GM12878 (cell line): Measurements from ENCODE around the gene GPR68. TPM values are rescaled to one million over a fixed set of nuclear protein-coding genes. Genes with fewer than 3 reads are reported as not detected.
A peak's percentile ranks its signal among the peaks of the same experiment; 100 is the strongest.

Experiments
- ATAC-seq: fragments of 200-7000 bp; cut with Tn5 transposase; 3 replicates; pipeline ENCODE4 v1.9.1; 2020; ENCODE audit warnings: mild to moderate bottlenecking, moderate library complexity
- BruUV-seq: library from RNA; stranded (reverse); fragments of 400-500 nt; replicated peaks from 2 replicates; lab custom pipeline; 2021; lab: Mats Ljungman, UMichigan
- CTCF ChIA-PET: fragments of 300-600 bp; sonication (Branson Sonifier 250); formaldehyde crosslinking; extraction: SDS; loops from one replicate; lab custom pipeline; 2021; ENCODE audit warnings: inconsistent platforms; lab: Yijun Ruan, JAX
- POLR2A ChIA-PET: fragments of 350-600 bp; formaldehyde crosslinking; extraction: SDS; loops from one replicate; lab custom pipeline; 2021; ENCODE audit warnings: inconsistent platforms; lab: Charles Lee
- RAD21 ChIA-PET: fragments of 300-600 bp; sonication (Branson Sonifier 250); formaldehyde crosslinking; loops from one replicate; lab custom pipeline; 2023; ENCODE audit warnings: antibody characterized with exemption; ENCODE audit not compliant: unreplicated experiment; lab: Charles Lee
- SMC1A ChIA-PET: fragments of 300-600 bp; sonication (Branson Sonifier 250); formaldehyde crosslinking; loops from one replicate; lab custom pipeline; 2023; ENCODE audit not compliant: unreplicated experiment, uncharacterized antibody; lab: Charles Lee
- DNase-seq: peaks from one replicate; pipeline ENCODE4 v3.0.0-alpha.2; 2011; ENCODE audit warnings: low read depth, low spot score
- FAIRE-seq: peaks from 3 replicates; lab custom pipeline; 2011; peaks lifted over from hg19 to GRCh38; lab: Jason Lieb, UNC
- H2AFZ ChIP-seq: 2 replicates; pipeline ENCODE4 v1.6.0; 2011; ENCODE audit warnings: low read depth, low read length, control low read depth; ENCODE audit not compliant: control insufficient read depth
- H3K27ac ChIP-seq: 2 replicates; pipeline ENCODE4 v1.5.1; 2011; ENCODE audit warnings: control low read depth; ENCODE audit not compliant: control insufficient read depth, insufficient read depth
- H3K27me3 ChIP-seq, 2 experiments: replicated peaks in 1 of 2; 2 replicates each; pipeline versions ENCODE4 v1.6.0 to v1.6.1; 2011; ENCODE audit warnings: low read length in 1 of 2; ENCODE audit not compliant: control insufficient read depth in 2 of 2, insufficient read depth in 2 of 2
- H3K36me3 ChIP-seq, 2 experiments: 2 replicates each; pipeline ENCODE4 v1.5.1; 2011; ENCODE audit warnings: low read length in 1 of 2; ENCODE audit not compliant: control insufficient read depth in 2 of 2, insufficient read depth in 2 of 2
- H3K4me1 ChIP-seq: 2 replicates; pipeline ENCODE4 v1.6.1; 2011; ENCODE audit warnings: mild to moderate bottlenecking, low read length, moderate library complexity, mixed read lengths; ENCODE audit not compliant: control insufficient read depth, insufficient read depth
- H3K4me2 ChIP-seq: 2 replicates; pipeline ENCODE4 v1.6.0; 2011; ENCODE audit warnings: control low read depth; ENCODE audit not compliant: control insufficient read depth, insufficient read depth
- H3K4me3 ChIP-seq: fragments of 200-600 bp; sonication (generic); 2 replicates; pipeline ENCODE4 v1.5.1; 2016
- H3K79me2 ChIP-seq: 2 replicates; pipeline ENCODE4 v1.6.0; 2011; ENCODE audit warnings: low read length; ENCODE audit not compliant: control insufficient read depth, insufficient read depth
- H3K9ac ChIP-seq: 2 replicates; pipeline ENCODE4 v1.8.0; 2011; ENCODE audit warnings: low read length, control low read depth, mixed read lengths; ENCODE audit not compliant: control insufficient read depth, insufficient read depth
- H3K9me3 ChIP-seq: replicated peaks from 3 replicates; pipeline ENCODE4 v1.5.1; 2011; ENCODE audit warnings: mild to moderate bottlenecking, low read length; ENCODE audit not compliant: control insufficient read depth, insufficient read depth
- H4K20me1 ChIP-seq: 2 replicates; pipeline ENCODE4 v1.6.0; 2011; ENCODE audit not compliant: control insufficient read depth, insufficient read depth
- BHLHE40 ChIP-seq, 2 experiments: fragments of 450-650 bp in 1 of 2; IDR thresholded peaks; 2 replicates each; pipeline ENCODE4 v1.6.1; 2011 to 2017; ENCODE audit warnings: low read depth in 2 of 2, borderline replicate concordance in 1 of 2, improper control_type of control experiment in 1 of 2, low read length in 1 of 2, mild to moderate bottlenecking in 1 of 2
- CBX5 ChIP-seq: sonication (generic); IDR thresholded peaks from 2 replicates; pipeline ENCODE4 v1.6.1; 2016; ENCODE audit warnings: low read depth, moderate library complexity, mild to moderate bottlenecking, inconsistent platforms
- CEBPB ChIP-seq, 2 experiments: fragments of 150-350 bp in 1 of 2; IDR thresholded peaks; 2 replicates each; pipeline ENCODE4 v1.6.1; 2012 to 2014; ENCODE audit warnings: low read depth in 2 of 2, low read length in 2 of 2, borderline replicate concordance in 1 of 2, inconsistent platforms in 1 of 2
- ESRRA ChIP-seq: IDR thresholded peaks from 2 replicates; pipeline ENCODE4 v1.6.1; 2012; ENCODE audit warnings: mild to moderate bottlenecking, low read length, improper control_type of control experiment
- HDGF ChIP-seq: fragments of 450-650 bp; IDR thresholded peaks from 2 replicates; pipeline ENCODE4 v1.6.1; 2016; ENCODE audit warnings: antibody characterized with exemption
- LARP7 ChIP-seq: fragments of 450-650 bp; IDR thresholded peaks from 2 replicates; pipeline ENCODE4 v1.6.1; 2017; ENCODE audit warnings: mild to moderate bottlenecking
- MLLT1 ChIP-seq: fragments of 450-650 bp; IDR thresholded peaks from 2 replicates; pipeline ENCODE4 v1.6.1; 2016; ENCODE audit warnings: mild to moderate bottlenecking
- NFIC ChIP-seq: IDR thresholded peaks from 2 replicates; pipeline ENCODE4 v1.6.1; 2012; ENCODE audit warnings: low read depth, mild to moderate bottlenecking, inconsistent platforms, low read length, moderate library complexity
- PAX5 ChIP-seq: IDR thresholded peaks from 2 replicates; pipeline ENCODE4 v1.6.1; 2011; ENCODE audit warnings: low read depth, low read length, borderline replicate concordance
- RB1 ChIP-seq: fragments of 450-650 bp; formaldehyde crosslinking; IDR thresholded peaks from 2 replicates; pipeline ENCODE4 v1.6.1; 2017; ENCODE audit warnings: mild to moderate bottlenecking, borderline replicate concordance
- RUNX3 ChIP-seq: IDR thresholded peaks from 2 replicates; pipeline ENCODE4 v1.6.1; 2012; ENCODE audit warnings: low read length, inconsistent platforms
- SMC3 ChIP-seq: IDR thresholded peaks from 2 replicates; pipeline ENCODE4 v1.6.1; 2011; ENCODE audit warnings: low read length, improper control_type of control experiment, borderline replicate concordance
- SREBF2 ChIP-seq: IDR thresholded peaks from 2 replicates; pipeline ENCODE4 v1.6.1; 2012; ENCODE audit warnings: mild to moderate bottlenecking, low read length
- SUZ12 ChIP-seq: fragments of 200-600 bp; sonication (generic); IDR thresholded peaks from one replicate; pipeline ENCODE4 v1.6.1; 2018; ENCODE audit warnings: antibody characterized with exemption, mild to moderate bottlenecking; ENCODE audit not compliant: unreplicated experiment
- TAF1 ChIP-seq: IDR thresholded peaks from 2 replicates; pipeline ENCODE4 v1.6.1; 2011; ENCODE audit warnings: mild to moderate bottlenecking, low read depth, low read length, borderline replicate concordance
- TCF7 ChIP-seq: IDR thresholded peaks from 2 replicates; pipeline ENCODE4 v1.6.1; 2014; ENCODE audit warnings: antibody characterized with exemption, borderline replicate concordance
- YBX1 ChIP-seq: fragments of 450-650 bp; IDR thresholded peaks from 2 replicates; pipeline ENCODE4 v1.6.1; 2016; ENCODE audit warnings: antibody characterized with exemption
- ZBTB4 ChIP-seq: fragments of 450-650 bp; formaldehyde crosslinking; IDR thresholded peaks from 2 replicates; pipeline ENCODE4 v1.4.0; 2022; ENCODE audit warnings: mild to moderate bottlenecking, moderate library complexity
- ZNF207 ChIP-seq: fragments of 450-650 bp; IDR thresholded peaks from 2 replicates; pipeline ENCODE4 v1.6.1; 2014; ENCODE audit warnings: antibody characterized with exemption, mild to moderate bottlenecking, borderline replicate concordance
- WGBS: methylation state at CpG from one replicate; pipeline ENCODE4 v1.1.6; 2016; ENCODE audit warnings: low lambda C conversion rate; ENCODE audit not compliant: insufficient replicate concordance, insufficient coverage; ENCODE audit errors: missing lambda C conversion rate; 5-methylcytosine and 5-hydroxymethylcytosine counted together
- in situ Hi-C: fragments of 300-500 bp; cut with MboI; formaldehyde crosslinking; loops from 9 replicates; pipeline ENCODE4 v1.14.3; 2018; ENCODE audit warnings: mixed read lengths
- intact Hi-C: fragments of 100-400 bp; cut with micrococcal nuclease; formaldehyde crosslinking; loops from one replicate; pipeline ENCODE4 v1.14.2; 2022; ENCODE audit not compliant: unreplicated experiment
- polyA plus RNA-seq, 11 experiments: library from polyadenylated mRNA; depleted of rRNA in 4 of 11; unstranded in 6 of 11; stranded (reverse) in 5 of 11; fragments of >200 nt; fragmentation: Nextera tagmentation in 4 of 11; fragmentation: Illumina TruSeq in 1 of 11; extraction: Ambion mirVana in 4 of 11; extraction: Trizol in 1 of 11; gene quantifications; 1 replicate in 1 of 11; 2 replicates in 10 of 11; pipeline versions ENCODE4 v1.2.1 to v1.2.3, GENCODE V29; 2011 to 2016; ENCODE audit warnings: inconsistent platforms in 2 of 11, missing spikeins in 2 of 11, low read depth in 1 of 11
- total RNA-seq, 4 experiments: library from RNA; depleted of rRNA in 3 of 4; stranded (reverse); fragments of >200 nt in 3 of 4; fragmentation: Illumina TruSeq in 1 of 4; extraction: Trizol in 1 of 4; gene quantifications; 2 replicates each; pipeline versions ENCODE4 v1.2.1 to v1.2.3, GENCODE V29; 2013 to 2021

The GPR68 gene
- total and polyA plus RNA-seq, 10 of the 15 experiments (the other 5 are each of a cell fraction or from before 2014, with no cell fraction given), result 0.06 to 3.4 (median 1.8) TPM

- RAD21 ChIA-PET, result interaction anchor here (1.7 to 5.2 kb wide), 8 partner anchors 9 to 336 kb away, joined by 4 to 90 read pairs (median 7); no protein-coding TSS in a partner anchor
- ATAC-seq (peak; percentile 73), FAIRE-seq (no peak), DNase-seq (peak; percentile 77)
- H3K9me3 ChIP-seq, result no peaks in the 10 kb centered on the region
- H4K20me1 ChIP-seq, result no peaks in the 10 kb centered on the region
- BruUV-seq, result no TSS peak
- peaks cover 39% of the 10 kb centered on the region for H3K4me1 ChIP-seq
- SMC1A ChIA-PET, result interaction anchor here (0.8 to 9.8 kb wide), 12 partner anchors 8 to 127 kb away, joined by 3 to 142 read pairs (median 4); partner anchors contain the start of gene DGLUCY
- peak overlapping the region; percentile 86 for H3K4me2 ChIP-seq
- in situ Hi-C loops, result no loop called here
- H3K9ac ChIP-seq, result peak overlapping the region; percentile 14; the same call in 1 of the 2 replicates
- peak overlapping the region; percentile 55 for H3K4me3 ChIP-seq
- H2AFZ ChIP-seq, result peak overlapping the region; percentile 3; the same call in 1 of the 2 replicates
- H3K79me2 ChIP-seq, result peaks cover 17% of the 10 kb centered on the region
- no peaks in the 10 kb centered on the region; a peak in 1 of 4 replicates for H3K36me3 ChIP-seq
- peak overlapping the region; percentile 63 for H3K27ac ChIP-seq
- H3K27me3 ChIP-seq, result no peaks in the 10 kb centered on the region
- under 1% methylated on average over 7 of the region's 7 CpGs for WGBS
- POLR2A ChIA-PET, result interaction anchor here (3.2 to 5.9 kb wide), 2 partner anchors 13 to 127 kb away, joined by 10 to 108 read pairs; no protein-coding TSS in a partner anchor
- intact Hi-C loops, result loop anchor here (5.0 kb wide), 1 partner anchor 175 kb away; the partner anchor contains the start of gene CCDC88C
- CTCF ChIA-PET, result interaction anchor here (1.0 to 6.5 kb wide), 7 partner anchors 11 to 119 kb away, joined by 3 to 59 read pairs (median 5); no protein-coding TSS in a partner anchor
- TF ChIP-seq ZNF207, result no peak; the same call in 1 of the 2 replicates
- TF ChIP-seq NFIC, result peak; percentile 79
- TF ChIP-seq SUZ12, result no peak
- no peak for TF ChIP-seq SREBF2
- no peak for TF ChIP-seq TAF1
- no peak for TF ChIP-seq LARP7
- TF ChIP-seq CBX5, result no peak
- no peak for TF ChIP-seq CEBPB (IDR thresholded peaks at IDR 0.05; ENCODE audit: borderline replicate concordance in 1 of 2, low read depth in 2 of 2, low read length in 2 of 2)
- no peak for TF ChIP-seq SMC3
- peak; percentile 59 for TF ChIP-seq RUNX3
- no peak for TF ChIP-seq TCF7
- no peak for TF ChIP-seq ZBTB4
- peak; percentile 21 to 43; a peak in 1 of 4 replicates for TF ChIP-seq BHLHE40 (IDR thresholded peaks at IDR 0.05; ENCODE audit: borderline replicate concordance in 1 of 2, low read depth in 2 of 2, low read length in 1 of 2)
- TF ChIP-seq YBX1, result no peak
- peak; percentile 77; the same call in 1 of the 2 replicates for TF ChIP-seq PAX5
- no peak for TF ChIP-seq HDGF
- TF ChIP-seq MLLT1, result peak; percentile 74; the same call in 1 of the 2 replicates
- TF ChIP-seq ESRRA, result no peak
- TF ChIP-seq RB1, result no peak
Measured at GRCh38 chr14:91241863-91242262, 2.6 kb downstream of the GPR68 start.
